ENCODE measurements around the gene LEAP2.

Gene LEAP2

GRCh38 chr5:132831095-132831860 lies 42.2 kb upstream of the LEAP2 start:
- Histone ChIP-seq H3K9me3 (ENCODE audit: control insufficient read depth in 1 of 2, low read length in 2 of 2) (no peaks in the 10 kb centered on the region), H3K4me1 (ENCODE audit: control insufficient read depth in 1 of 2, insufficient read depth in 2 of 2, low read length in 2 of 2) (peaks cover 5 to 15% of the 10 kb centered on the region in 2 donors), H3K36me3 (ENCODE audit: control insufficient read depth in 1 of 2, insufficient read depth in 2 of 2, low read length in 2 of 2) (no peaks in the 10 kb centered on the region), H3K4me3 (ENCODE audit: low read depth in 1 of 2, low read length in 2 of 2) (peak overlapping the region; percentile 38 to 78), H3K27me3 (ENCODE audit: low read depth, low read length) (no peaks in the 10 kb centered on the region), H3K27ac (ENCODE audit: low read length) (no peak overlapping the region)

GRCh38 chr5:132832612-132833011 lies 40.9 kb upstream of the LEAP2 start:
- Histone ChIP-seq H3K9me3 (ENCODE audit: control insufficient read depth in 1 of 2, low read length in 2 of 2) (no peaks in the 10 kb centered on the region), H3K27ac (ENCODE audit: low read length) (no peak overlapping the region), H3K27me3 (ENCODE audit: low read depth, low read length) (no peaks in the 10 kb centered on the region), H3K4me1 (ENCODE audit: control insufficient read depth in 1 of 2, insufficient read depth in 2 of 2, low read length in 2 of 2) (peaks cover 5 to 15% of the 10 kb centered on the region in 2 donors), H3K36me3 (ENCODE audit: control insufficient read depth in 1 of 2, insufficient read depth in 2 of 2, low read length in 2 of 2) (no peaks in the 10 kb centered on the region), H3K4me3 (ENCODE audit: low read depth in 1 of 2, low read length in 2 of 2) (no peak overlapping the region)

- H3K4me1 ChIP-seq (ENCODE audit: control insufficient read depth in 1 of 2, insufficient read depth in 2 of 2, low read length in 2 of 2) = peaks cover 9 to 15% of the 10 kb centered on the region in 2 donors
- no peak overlapping the region for H3K4me3 ChIP-seq (ENCODE audit: low read depth in 1 of 2, low read length in 2 of 2)
- H3K36me3 ChIP-seq (ENCODE audit: control insufficient read depth in 1 of 2, insufficient read depth in 2 of 2, low read length in 2 of 2) = no peaks in the 10 kb centered on the region
- no peaks in the 10 kb centered on the region for H3K27me3 ChIP-seq (ENCODE audit: low read depth, low read length)
- H3K27ac ChIP-seq (ENCODE audit: low read length) = no peak overlapping the region
- no peaks in the 10 kb centered on the region for H3K9me3 ChIP-seq (ENCODE audit: control insufficient read depth in 1 of 2, low read length in 2 of 2)
These were observed 39.4 kb upstream of the LEAP2 start for GRCh38 chr5:132834057-132834456.

GRCh38 chr5:132836852-132837251 lies 36.6 kb upstream of the LEAP2 start:
- Histone ChIP-seq H3K36me3 (ENCODE audit: control insufficient read depth in 1 of 2, insufficient read depth in 2 of 2, low read length in 2 of 2) (no peaks in the 10 kb centered on the region), H3K4me3 (ENCODE audit: low read depth in 1 of 2, low read length in 2 of 2) (no peak overlapping the region), H3K27me3 (ENCODE audit: low read depth, low read length) (no peaks in the 10 kb centered on the region), H3K4me1 (ENCODE audit: control insufficient read depth in 1 of 2, insufficient read depth in 2 of 2, low read length in 2 of 2) (peaks cover 3 to 7% of the 10 kb centered on the region in 2 donors), H3K27ac (ENCODE audit: low read length) (no peak overlapping the region), H3K9me3 (ENCODE audit: control insufficient read depth in 1 of 2, low read length in 2 of 2) (no peaks in the 10 kb centered on the region)

- Histone ChIP-seq H3K27me3 (ENCODE audit: low read depth, low read length) (no peaks in the 10 kb centered on the region), H3K27ac (ENCODE audit: low read length) (no peak overlapping the region), H3K36me3 (ENCODE audit: control insufficient read depth in 1 of 2, insufficient read depth in 2 of 2, low read length in 2 of 2) (no peaks in the 10 kb centered on the region), H3K4me3 (ENCODE audit: low read depth in 1 of 2, low read length in 2 of 2) (no peak overlapping the region), H3K9me3 (ENCODE audit: control insufficient read depth in 1 of 2, low read length in 2 of 2) (no peaks in the 10 kb centered on the region), H3K4me1 (ENCODE audit: control insufficient read depth in 1 of 2, insufficient read depth in 2 of 2, low read length in 2 of 2) (peaks cover 3 to 7% of the 10 kb centered on the region in 2 donors)
These were observed 35.6 kb upstream of the LEAP2 start for GRCh38 chr5:132837868-132838267.

GRCh38 chr5:132838516-132839282 lies 34.8 kb upstream of the LEAP2 start:
- Histone ChIP-seq H3K4me1 (ENCODE audit: control insufficient read depth in 1 of 2, insufficient read depth in 2 of 2, low read length in 2 of 2) (peaks cover 3 to 7% of the 10 kb centered on the region in 2 donors), H3K27ac (ENCODE audit: low read length) (peak overlapping the region; percentile 66), H3K9me3 (ENCODE audit: control insufficient read depth in 1 of 2, low read length in 2 of 2) (no peaks in the 10 kb centered on the region), H3K4me3 (ENCODE audit: low read depth in 1 of 2, low read length in 2 of 2) (no peak overlapping the region), H3K27me3 (ENCODE audit: low read depth, low read length) (no peaks in the 10 kb centered on the region), H3K36me3 (ENCODE audit: control insufficient read depth in 1 of 2, insufficient read depth in 2 of 2, low read length in 2 of 2) (no peaks in the 10 kb centered on the region)

- H3K4me3 ChIP-seq (ENCODE audit: low read depth in 1 of 2, low read length in 2 of 2) = no peak overlapping the region
- peaks cover 3 to 7% of the 10 kb centered on the region in 2 donors for H3K4me1 ChIP-seq (ENCODE audit: control insufficient read depth in 1 of 2, insufficient read depth in 2 of 2, low read length in 2 of 2)
- H3K36me3 ChIP-seq (ENCODE audit: control insufficient read depth in 1 of 2, insufficient read depth in 2 of 2, low read length in 2 of 2) = no peaks in the 10 kb centered on the region
- peak overlapping the region; percentile 66 for H3K27ac ChIP-seq (ENCODE audit: low read length)
- H3K9me3 ChIP-seq (ENCODE audit: control insufficient read depth in 1 of 2, low read length in 2 of 2) = no peaks in the 10 kb centered on the region
- H3K27me3 ChIP-seq (ENCODE audit: low read depth, low read length) = no peaks in the 10 kb centered on the region
These were observed 33.8 kb upstream of the LEAP2 start for GRCh38 chr5:132839426-132840301.

GRCh38 chr5:132840313-132840712 lies 33.2 kb upstream of the LEAP2 start:
- Histone ChIP-seq H3K27me3 (ENCODE audit: low read depth, low read length) (no peaks in the 10 kb centered on the region), H3K9me3 (ENCODE audit: control insufficient read depth in 1 of 2, low read length in 2 of 2) (no peaks in the 10 kb centered on the region), H3K27ac (ENCODE audit: low read length) (peak overlapping the region; percentile 66), H3K4me1 (ENCODE audit: control insufficient read depth in 1 of 2, insufficient read depth in 2 of 2, low read length in 2 of 2) (peaks cover 3 to 7% of the 10 kb centered on the region in 2 donors), H3K36me3 (ENCODE audit: control insufficient read depth in 1 of 2, insufficient read depth in 2 of 2, low read length in 2 of 2) (no peaks in the 10 kb centered on the region), H3K4me3 (ENCODE audit: low read depth in 1 of 2, low read length in 2 of 2) (no peak overlapping the region)

GRCh38 chr5:132840896-132841295 lies 32.6 kb upstream of the LEAP2 start:
- Histone ChIP-seq H3K9me3 (ENCODE audit: control insufficient read depth in 1 of 2, low read length in 2 of 2) (no peaks in the 10 kb centered on the region), H3K27ac (ENCODE audit: low read length) (no peak overlapping the region), H3K27me3 (ENCODE audit: low read depth, low read length) (no peaks in the 10 kb centered on the region), H3K4me3 (ENCODE audit: low read depth in 1 of 2, low read length in 2 of 2) (no peak overlapping the region), H3K36me3 (ENCODE audit: control insufficient read depth in 1 of 2, insufficient read depth in 2 of 2, low read length in 2 of 2) (no peaks in the 10 kb centered on the region), H3K4me1 (ENCODE audit: control insufficient read depth in 1 of 2, insufficient read depth in 2 of 2, low read length in 2 of 2) (peaks cover 3 to 7% of the 10 kb centered on the region in 2 donors)

- Histone ChIP-seq H3K4me3 (ENCODE audit: low read depth in 1 of 2, low read length in 2 of 2) (no peak overlapping the region), H3K9me3 (ENCODE audit: control insufficient read depth in 1 of 2, low read length in 2 of 2) (no peaks in the 10 kb centered on the region), H3K36me3 (ENCODE audit: control insufficient read depth in 1 of 2, insufficient read depth in 2 of 2, low read length in 2 of 2) (no peaks in the 10 kb centered on the region), H3K27me3 (ENCODE audit: low read depth, low read length) (no peaks in the 10 kb centered on the region), H3K27ac (ENCODE audit: low read length) (no peak overlapping the region), H3K4me1 (ENCODE audit: control insufficient read depth in 1 of 2, insufficient read depth in 2 of 2, low read length in 2 of 2) (peaks cover 3 to 7% of the 10 kb centered on the region in 2 donors)
These were observed 32.2 kb upstream of the LEAP2 start for GRCh38 chr5:132841305-132841704.

- Histone ChIP-seq H3K27me3 (ENCODE audit: low read depth, low read length) (no peaks in the 10 kb centered on the region), H3K4me1 (ENCODE audit: control insufficient read depth in 1 of 2, insufficient read depth in 2 of 2, low read length in 2 of 2) (no peaks in the 10 kb centered on the region), H3K4me3 (ENCODE audit: low read depth in 1 of 2, low read length in 2 of 2) (no peak overlapping the region), H3K9me3 (ENCODE audit: control insufficient read depth in 1 of 2, low read length in 2 of 2) (no peaks in the 10 kb centered on the region), H3K27ac (ENCODE audit: low read length) (no peak overlapping the region), H3K36me3 (ENCODE audit: control insufficient read depth in 1 of 2, insufficient read depth in 2 of 2, low read length in 2 of 2) (no peaks in the 10 kb centered on the region)
These were observed 25.2 kb upstream of the LEAP2 start for GRCh38 chr5:132848270-132848669.
